ENCODE measurements around the gene ZMAT5. TPM values are rescaled to one million over a fixed set of nuclear protein-coding genes. Genes with fewer than 3 reads are reported as not detected.

ZMAT5 gene
- total RNA-seq, 2 donors from 2014 or later, result 9.1 to 9.9 TPM

DNA sequence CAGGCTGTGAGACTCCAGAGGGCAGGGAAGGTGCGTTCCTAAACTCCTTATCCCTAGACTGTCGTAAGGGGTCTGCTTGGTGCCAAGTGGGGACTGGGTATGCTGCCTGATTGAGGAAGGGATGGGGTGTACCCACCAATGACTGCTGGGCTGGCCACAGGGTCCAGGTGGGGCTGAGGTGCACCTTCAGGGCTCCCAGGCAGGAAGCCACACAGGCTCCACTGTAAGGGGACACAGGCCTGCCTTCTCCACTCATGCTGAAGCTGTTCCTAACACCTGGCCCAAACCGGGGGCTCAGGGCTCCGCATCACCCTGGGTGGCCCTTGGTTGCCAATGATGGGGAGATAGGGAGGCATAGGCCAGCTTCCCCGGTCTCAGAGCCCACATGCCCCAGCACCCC is 26.6 kb downstream of the ZMAT5 start:
- no peak for ATAC-seq
- 94 to 97% methylated on average over 2 to 5 of the region's 5 CpGs for WGBS, 2 donors
- intact Hi-C loops (cut with DNase I), result no loop called here

DNA sequence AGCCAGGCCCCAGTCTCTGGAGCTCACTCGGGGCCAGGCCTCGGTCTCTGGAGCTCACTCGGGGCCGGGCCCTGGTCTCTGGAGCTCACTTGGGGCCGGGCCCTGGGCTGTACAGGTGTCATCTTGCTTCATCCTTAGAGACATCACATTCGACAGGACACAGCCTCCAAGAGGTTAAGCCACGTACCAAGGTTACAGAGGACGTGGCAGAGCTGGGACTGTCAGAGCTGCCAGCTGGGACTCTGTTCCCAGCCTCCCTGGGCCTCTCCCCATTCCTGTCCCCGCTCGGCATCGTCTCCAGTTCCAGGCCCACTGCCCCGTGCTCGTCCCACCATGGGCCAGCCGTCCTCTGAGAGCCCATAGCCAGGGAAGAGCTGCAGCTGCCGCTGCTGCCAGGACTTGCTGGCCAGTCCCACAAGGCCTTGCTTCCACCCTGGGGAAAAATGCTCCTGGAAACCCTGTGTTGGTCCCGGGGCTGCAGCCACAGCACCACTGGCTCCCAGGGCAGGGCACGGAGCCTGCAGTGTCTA is 27.4 kb downstream of the ZMAT5 start:
- intact Hi-C loops (cut with DNase I), result no loop called here

More for the DNA sequence above, 26.6 kb downstream of the ZMAT5 start:
- no peak for DNase-seq
- TF ChIP-seq, protein P1, sequence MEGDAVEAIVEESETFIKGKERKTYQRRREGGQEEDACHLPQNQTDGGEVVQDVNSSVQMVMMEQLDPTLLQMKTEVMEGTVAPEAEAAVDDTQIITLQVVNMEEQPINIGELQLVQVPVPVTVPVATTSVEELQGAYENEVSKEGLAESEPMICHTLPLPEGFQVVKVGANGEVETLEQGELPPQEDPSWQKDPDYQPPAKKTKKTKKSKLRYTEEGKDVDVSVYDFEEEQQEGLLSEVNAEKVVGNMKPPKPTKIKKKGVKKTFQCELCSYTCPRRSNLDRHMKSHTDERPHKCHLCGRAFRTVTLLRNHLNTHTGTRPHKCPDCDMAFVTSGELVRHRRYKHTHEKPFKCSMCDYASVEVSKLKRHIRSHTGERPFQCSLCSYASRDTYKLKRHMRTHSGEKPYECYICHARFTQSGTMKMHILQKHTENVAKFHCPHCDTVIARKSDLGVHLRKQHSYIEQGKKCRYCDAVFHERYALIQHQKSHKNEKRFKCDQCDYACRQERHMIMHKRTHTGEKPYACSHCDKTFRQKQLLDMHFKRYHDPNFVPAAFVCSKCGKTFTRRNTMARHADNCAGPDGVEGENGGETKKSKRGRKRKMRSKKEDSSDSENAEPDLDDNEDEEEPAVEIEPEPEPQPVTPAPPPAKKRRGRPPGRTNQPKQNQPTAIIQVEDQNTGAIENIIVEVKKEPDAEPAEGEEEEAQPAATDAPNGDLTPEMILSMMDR (IDR thresholded peaks at IDR 0.05), result no peak
- no peak for TF ChIP-seq POLR2A (IDR thresholded peaks at IDR 0.05)
- Histone ChIP-seq H3K27ac (no peak overlapping the region), H3K9me3 (no peaks in the 10 kb centered on the region), H3K4me3 (no peak overlapping the region), H3K36me3 (replicated peaks in 1 of 2; ENCODE audit: insufficient read depth in 1 of 2, low read depth in 2 of 2) (peaks cover 4 to 6% of the 10 kb centered on the region in 2 donors), H3K27me3 (no peaks in the 10 kb centered on the region), H3K4me1 (no peaks in the 10 kb centered on the region)

DNA sequence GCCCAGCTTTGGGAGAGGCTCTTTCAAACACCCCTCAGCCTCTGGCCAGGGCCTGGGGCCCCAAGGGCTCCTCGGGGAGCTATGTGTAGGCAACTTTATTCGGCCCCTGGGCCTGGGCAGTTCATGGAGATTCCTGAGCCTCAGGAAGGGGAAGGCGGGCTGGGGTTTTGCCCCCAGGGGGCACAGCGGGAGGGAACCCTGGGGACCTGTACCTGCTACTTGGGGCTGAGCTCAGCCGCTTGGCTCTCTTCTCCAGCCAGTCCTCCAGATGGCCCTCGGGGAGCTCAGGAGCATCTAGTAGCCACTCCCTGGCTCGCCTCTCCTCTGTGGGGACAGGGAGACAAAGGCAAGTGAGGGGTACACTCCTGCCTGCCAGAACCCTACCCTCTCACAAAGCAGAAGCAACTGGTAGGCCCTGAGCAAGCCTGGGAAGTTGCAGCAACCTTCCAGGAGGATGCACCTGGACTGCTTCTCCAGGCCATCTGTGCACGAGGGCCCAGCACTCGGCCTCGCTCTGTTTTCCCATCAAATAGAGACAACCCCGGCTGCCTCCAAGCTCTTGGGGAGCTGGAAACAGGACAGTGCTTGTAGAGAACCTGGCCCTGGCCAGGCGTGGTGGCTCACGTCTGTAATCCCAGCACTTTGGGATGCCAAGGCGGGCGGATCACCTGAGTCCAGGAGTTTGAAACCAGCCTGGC is 28.5 kb downstream of the ZMAT5 start:
- Histone ChIP-seq H3K27me3 (no peaks in the 10 kb centered on the region), H3K36me3 (replicated peaks in 1 of 2; ENCODE audit: insufficient read depth in 1 of 2, low read depth in 2 of 2) (peaks cover 2 to 4% of the 10 kb centered on the region in 2 donors), H3K4me3 (no peak overlapping the region), H3K9me3 (no peaks in the 10 kb centered on the region), H3K27ac (no peak overlapping the region), H3K4me1 (peaks cover 11% of the 10 kb centered on the region)
- intact Hi-C loops (cut with DNase I), result no loop called here
- TF ChIP-seq, protein P1 (IDR thresholded peaks at IDR 0.05), result no peak
- no peak for TF ChIP-seq POLR2A (IDR thresholded peaks at IDR 0.05)
- ATAC-seq (no peak), DNase-seq (no peak)
- WGBS, 2 donors, result 89 to 90% methylated on average over 7 to 15 of the region's 15 CpGs

More for the DNA sequence above, 27.4 kb downstream of the ZMAT5 start:
- Histone ChIP-seq H3K4me1 (no peaks in the 10 kb centered on the region), H3K4me3 (no peak overlapping the region), H3K27ac (no peak overlapping the region), H3K27me3 (no peaks in the 10 kb centered on the region), H3K9me3 (no peaks in the 10 kb centered on the region), H3K36me3 (replicated peaks in 1 of 2; ENCODE audit: insufficient read depth in 1 of 2, low read depth in 2 of 2) (peaks cover 2 to 4% of the 10 kb centered on the region in 2 donors)
- WGBS, 2 donors, result 92% methylated on average over 16 of the region's 17 CpGs; no CpG with 5 or more reads in 1 of the 2 donors
- no peak for ATAC-seq
- DNase-seq, result no peak
- TF ChIP-seq POLR2A (IDR thresholded peaks at IDR 0.05), result no peak
- TF ChIP-seq, protein P1 (IDR thresholded peaks at IDR 0.05), result no peak

DNA sequence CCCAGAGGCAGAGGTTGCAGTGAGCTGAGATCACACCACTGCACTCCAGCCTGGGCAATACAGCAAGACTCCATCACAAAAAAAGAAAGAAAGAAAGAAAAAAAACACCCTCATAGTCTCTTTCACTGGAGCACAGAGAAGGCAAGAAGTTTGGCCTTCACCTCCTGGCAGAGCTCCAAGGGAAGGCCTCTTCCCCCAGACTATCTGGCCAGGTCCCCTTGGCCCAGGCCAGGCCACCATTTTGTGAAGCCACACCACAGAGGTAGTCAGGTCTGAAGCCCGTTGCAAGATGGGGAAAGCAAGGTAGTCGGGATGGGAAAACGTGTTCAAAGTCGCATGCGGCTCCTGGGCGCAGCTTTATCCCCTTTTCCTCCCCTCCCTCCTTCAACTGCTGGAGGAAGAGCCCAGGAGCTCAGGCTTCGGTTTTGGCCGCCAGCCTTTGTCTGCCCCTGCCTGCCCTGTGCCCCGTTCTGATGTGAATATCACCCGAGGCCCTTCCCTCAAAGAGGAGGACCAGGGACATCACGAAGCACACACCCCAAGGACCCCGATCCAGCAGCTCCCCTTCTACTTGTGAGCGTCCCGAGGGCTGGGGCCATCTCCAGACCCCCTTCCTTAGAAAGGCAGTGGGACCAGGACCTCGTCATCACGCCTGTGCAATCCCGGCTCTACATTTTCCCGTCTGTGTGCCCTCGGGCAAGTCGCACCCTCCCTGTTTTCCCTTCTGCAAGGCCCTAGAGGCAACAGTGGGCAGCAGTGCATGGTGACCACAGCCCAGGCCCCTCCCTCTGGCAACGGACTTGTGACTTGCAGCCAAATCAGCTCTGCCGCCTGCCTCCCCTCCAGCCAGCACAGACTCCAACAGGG is 29.3 kb downstream of the ZMAT5 start:
- intact Hi-C loops (cut with DNase I), result no loop called here
- Histone ChIP-seq H3K4me3 (no peak overlapping the region), H3K4me1 (peaks cover 15% of the 10 kb centered on the region), H3K9me3 (no peaks in the 10 kb centered on the region), H3K27me3 (no peaks in the 10 kb centered on the region), H3K36me3 (replicated peaks in 1 of 2; ENCODE audit: insufficient read depth in 1 of 2, low read depth in 2 of 2) (peaks cover 2 to 4% of the 10 kb centered on the region in 2 donors), H3K27ac (no peak overlapping the region)
- TF ChIP-seq, protein P1 (IDR thresholded peaks at IDR 0.05), result no peak
- TF ChIP-seq POLR2A (IDR thresholded peaks at IDR 0.05), result no peak
- WGBS, 2 donors, result 91 to 93% methylated on average over 19 to 22 of the region's 22 CpGs
- ATAC-seq (no peak), DNase-seq (no peak)
